Activated naive CD4-positive, alpha-beta T cell treated with anti-CD3 and anti-CD28 coated beads, Interleukin-2, amount 10 ng/mL, durations not matched to agents 7 days and 5 days (primary cell): Measurements from ENCODE around the gene KIAA0232.
"Not testable (repeated sequence)": the region's sequence is repeated elsewhere in the genome, so short reads cannot be mapped to it uniquely, and the experiment has no call there.

Source experiments
- CTCF ChIA-PET: fragments of 350-600 bp; sonication (Branson Sonifier 250); formaldehyde crosslinking; loops from one replicate; lab custom pipeline; 2021; ENCODE audit warnings: antibody characterized with exemption; lab: Charles Lee
- DNase-seq: peaks from one replicate; pipeline ENCODE4 v3.0.0-alpha.2; 2020
- H3K27ac Mint-ChIP-seq: one replicate; pipeline ENCODE4 v1.8.0; 2021; ENCODE audit warnings: mild to moderate bottlenecking, moderate library complexity, mixed read lengths
- H3K27me3 Mint-ChIP-seq: one replicate; pipeline ENCODE4 v1.8.0; 2021; ENCODE audit warnings: mild to moderate bottlenecking, mixed read lengths
- H3K36me3 Mint-ChIP-seq: one replicate; pipeline ENCODE4 v1.8.0; 2021; ENCODE audit warnings: mixed read lengths
- H3K4me1 Mint-ChIP-seq: one replicate; pipeline ENCODE4 v1.8.0; 2021; ENCODE audit warnings: mixed read lengths
- H3K4me3 Mint-ChIP-seq: one replicate; pipeline ENCODE4 v1.8.0; 2021; ENCODE audit warnings: mild to moderate bottlenecking, moderate library complexity, mixed read lengths
- H3K9me3 Mint-ChIP-seq: one replicate; pipeline ENCODE4 v1.8.0; 2021; ENCODE audit warnings: mixed read lengths

Gene KIAA0232

GRCh38 chr4:6887591-6888371, 105.3 kb downstream of the KIAA0232 start:
- Mint-ChIP-seq H3K4me1 (peaks cover 19% of the 10 kb centered on the region), H3K9me3 (peaks cover 14% of the 10 kb centered on the region), H3K36me3 (peaks cover 14% of the 10 kb centered on the region), H3K27me3 (no peaks in the 10 kb centered on the region), H3K4me3 (no peak overlapping the region), H3K27ac (no peak overlapping the region)
- no peak for DNase-seq
- CTCF ChIA-PET, result interaction anchor here (3.7 kb wide), 1 partner anchor 14 kb away, joined by 32 read pairs; no protein-coding TSS in a partner anchor

- CTCF ChIA-PET, result no interaction called here
- DNase-seq, result peak; percentile 6
- Mint-ChIP-seq H3K4me3 (no peak overlapping the region), H3K36me3 (peaks cover 8% of the 10 kb centered on the region), H3K4me1 (peaks cover 25% of the 10 kb centered on the region), H3K9me3 (peaks cover 14% of the 10 kb centered on the region), H3K27me3 (no peaks in the 10 kb centered on the region), H3K27ac (no peak overlapping the region)
Observed at GRCh38 chr4:6888506-6889071, 106.1 kb downstream of the KIAA0232 start.

GRCh38 chr4:6889101-6889735, 106.7 kb downstream of the KIAA0232 start:
- CTCF ChIA-PET, result no interaction called here
- DNase-seq, result no peak

GRCh38 chr4:6889736-6890324, 107.3 kb downstream of the KIAA0232 start:
- peaks cover 14% of the 10 kb centered on the region for H3K9me3 Mint-ChIP-seq
- no peak overlapping the region for H3K4me3 Mint-ChIP-seq
- H3K27me3 Mint-ChIP-seq, result no peaks in the 10 kb centered on the region
- no peak for DNase-seq
- CTCF ChIA-PET, result no interaction called here
- H3K36me3 Mint-ChIP-seq, result peaks cover 8% of the 10 kb centered on the region
- peaks cover 33% of the 10 kb centered on the region for H3K4me1 Mint-ChIP-seq
- H3K27ac Mint-ChIP-seq, result no peak overlapping the region

More at GRCh38 chr4:6889101-6889735, 106.7 kb downstream of the KIAA0232 start:
- Mint-ChIP-seq H3K27me3 (no peaks in the 10 kb centered on the region), H3K4me1 (peaks cover 31% of the 10 kb centered on the region), H3K36me3 (peaks cover 8% of the 10 kb centered on the region), H3K9me3 (peaks cover 14% of the 10 kb centered on the region), H3K4me3 (no peak overlapping the region), H3K27ac (no peak overlapping the region)

- no peak for DNase-seq
- Mint-ChIP-seq H3K27ac (no peak overlapping the region), H3K4me1 (peaks cover 37% of the 10 kb centered on the region), H3K4me3 (no peak overlapping the region), H3K9me3 (peaks cover 14% of the 10 kb centered on the region), H3K36me3 (peaks cover 8% of the 10 kb centered on the region), H3K27me3 (no peaks in the 10 kb centered on the region)
- CTCF ChIA-PET, result no interaction called here
Observed at GRCh38 chr4:6890358-6890757, 107.8 kb downstream of the KIAA0232 start.

- Mint-ChIP-seq H3K9me3 (peaks cover 14% of the 10 kb centered on the region), H3K4me1 (peaks cover 38% of the 10 kb centered on the region)
- CTCF ChIA-PET, result interaction anchor here (1.2 to 2.8 kb wide), 2 partner anchors 17 to 21 kb away, joined by 4 to 16 read pairs; no protein-coding TSS in a partner anchor
- not testable (repeated sequence) for DNase-seq, H3K36me3 Mint-ChIP-seq, H3K27ac Mint-ChIP-seq, H3K4me3 Mint-ChIP-seq, H3K27me3 Mint-ChIP-seq
Observed at GRCh38 chr4:6890971-6891370, 108.4 kb downstream of the KIAA0232 start.

- DNase-seq, result no peak
Observed at GRCh38 chr4:6891436-6892170, 109.1 kb downstream of the KIAA0232 start.

GRCh38 chr4:6892190-6892908, 109.8 kb downstream of the KIAA0232 start:
- Mint-ChIP-seq H3K9me3 (peaks cover 14% of the 10 kb centered on the region), H3K36me3 (peaks cover 8% of the 10 kb centered on the region), H3K4me3 (peak overlapping the region; percentile 17), H3K27me3 (no peaks in the 10 kb centered on the region), H3K27ac (peak overlapping the region; percentile 86), H3K4me1 (peaks cover 39% of the 10 kb centered on the region)
- CTCF ChIA-PET, result interaction anchor here (0.6 to 3.7 kb wide), 13 partner anchors 9 to 210 kb away, joined by 3 to 17 read pairs (median 4); no protein-coding TSS in a partner anchor
- DNase-seq, result peak; percentile 70

More at GRCh38 chr4:6891436-6892170, 109.1 kb downstream of the KIAA0232 start:
- H3K36me3 Mint-ChIP-seq, result peaks cover 8% of the 10 kb centered on the region
- peaks cover 39% of the 10 kb centered on the region for H3K4me1 Mint-ChIP-seq
- CTCF ChIA-PET, result interaction anchor here (0.7 to 3.7 kb wide), 8 partner anchors 8 to 211 kb away, joined by 3 to 16 read pairs (median 4); no protein-coding TSS in a partner anchor
- peak overlapping the region; percentile 86 for H3K27ac Mint-ChIP-seq
- peak overlapping the region; percentile 17 for H3K4me3 Mint-ChIP-seq
- no peaks in the 10 kb centered on the region for H3K27me3 Mint-ChIP-seq
- H3K9me3 Mint-ChIP-seq, result peaks cover 14% of the 10 kb centered on the region

GRCh38 chr4:6892909-6893202, 110.3 kb downstream of the KIAA0232 start:
- H3K36me3 Mint-ChIP-seq, result peaks cover 8% of the 10 kb centered on the region
- peaks cover 39% of the 10 kb centered on the region for H3K4me1 Mint-ChIP-seq
- H3K27me3 Mint-ChIP-seq, result no peaks in the 10 kb centered on the region
- no peak overlapping the region for H3K4me3 Mint-ChIP-seq
- no peak for DNase-seq
- peaks cover 14% of the 10 kb centered on the region for H3K9me3 Mint-ChIP-seq
- CTCF ChIA-PET, result interaction anchor here (0.6 to 3.7 kb wide), 10 partner anchors 9 to 178 kb away, joined by 3 to 17 read pairs (median 6); no protein-coding TSS in a partner anchor
- H3K27ac Mint-ChIP-seq, result peak overlapping the region; percentile 56

- H3K4me3 Mint-ChIP-seq, result no peak overlapping the region
- CTCF ChIA-PET, result interaction anchor here (1.0 to 3.7 kb wide), 9 partner anchors 11 to 177 kb away, joined by 3 to 17 read pairs (median 7); no protein-coding TSS in a partner anchor
- peaks cover 14% of the 10 kb centered on the region for H3K9me3 Mint-ChIP-seq
- peaks cover 39% of the 10 kb centered on the region for H3K4me1 Mint-ChIP-seq
- peaks cover 8% of the 10 kb centered on the region for H3K36me3 Mint-ChIP-seq
- no peaks in the 10 kb centered on the region for H3K27me3 Mint-ChIP-seq
- no peak for DNase-seq
- H3K27ac Mint-ChIP-seq, result peak overlapping the region; percentile 51
Observed at GRCh38 chr4:6893449-6894085, 111.0 kb downstream of the KIAA0232 start.

- Mint-ChIP-seq H3K4me1 (peaks cover 44% of the 10 kb centered on the region), H3K9me3 (peaks cover 14% of the 10 kb centered on the region), H3K36me3 (peaks cover 10% of the 10 kb centered on the region), H3K4me3 (no peak overlapping the region), H3K27ac (no peak overlapping the region), H3K27me3 (no peaks in the 10 kb centered on the region)
- CTCF ChIA-PET, result interaction anchor here (1.1 to 3.7 kb wide), 8 partner anchors 10 to 177 kb away, joined by 3 to 17 read pairs (median 10); no protein-coding TSS in a partner anchor
- DNase-seq, result no peak
Observed at GRCh38 chr4:6894086-6894478, 111.6 kb downstream of the KIAA0232 start.
